ENCODE results near the gene ALDH1L2. TPM values are rescaled to one million over a fixed set of nuclear protein-coding genes. Genes with fewer than 3 reads are reported as not detected.

Gene ALDH1L2
- total RNA-seq, 1 donor: 55.4 TPM

GRCh38 chr12:104998423-104999346, 85.6 kb downstream of the ALDH1L2 start:
- Histone ChIP-seq H4K20me1 (ENCODE audit: insufficient read depth, low read length) (peaks cover 3% of the 10 kb centered on the region), H3K9me3 (ENCODE audit: low read depth, low read length) (no peaks in the 10 kb centered on the region), H3K27me3 (ENCODE audit: insufficient read depth, low read length) (no peaks in the 10 kb centered on the region), H3K4me3 (ENCODE audit: insufficient read depth, low read length) (no peak overlapping the region), H2AFZ (ENCODE audit: low read length) (no peak overlapping the region), H3K79me2 (ENCODE audit: insufficient read depth, low read length) (no peaks in the 10 kb centered on the region), H3K27ac (ENCODE audit: low read depth, low read length) (no peak overlapping the region), H3K4me2 (ENCODE audit: insufficient read depth, low read length) (no peak overlapping the region), H3K36me3 (ENCODE audit: insufficient read depth, low read length) (peaks cover 13% of the 10 kb centered on the region), H3K4me1 (ENCODE audit: insufficient read depth, low read length) (no peaks in the 10 kb centered on the region)
- DNase-seq (ENCODE audit: insufficient read length, low spot score, missing footprints): peak; percentile 31
- TF ChIP-seq CTCF (IDR thresholded peaks at IDR 0.05; ENCODE audit: extremely low read depth, low read depth, low read length): no peak

GRCh38 chr12:104997541-104997940, 86.7 kb downstream of the ALDH1L2 start:
- DNase-seq (ENCODE audit: insufficient read length, low spot score, missing footprints): no peak
- no peaks in the 10 kb centered on the region for H3K9me3 ChIP-seq (ENCODE audit: low read depth, low read length)
- H3K36me3 ChIP-seq (ENCODE audit: insufficient read depth, low read length): peaks cover 17% of the 10 kb centered on the region
- no peak overlapping the region for H2AFZ ChIP-seq (ENCODE audit: low read length)
- H3K27me3 ChIP-seq (ENCODE audit: insufficient read depth, low read length): no peaks in the 10 kb centered on the region
- no peaks in the 10 kb centered on the region for H3K79me2 ChIP-seq (ENCODE audit: insufficient read depth, low read length)
- no peak for TF ChIP-seq CTCF (IDR thresholded peaks at IDR 0.05; ENCODE audit: extremely low read depth, low read depth, low read length)
- H3K4me3 ChIP-seq (ENCODE audit: insufficient read depth, low read length): no peak overlapping the region
- no peaks in the 10 kb centered on the region for H3K4me1 ChIP-seq (ENCODE audit: insufficient read depth, low read length)
- H4K20me1 ChIP-seq (ENCODE audit: insufficient read depth, low read length): peaks cover 3% of the 10 kb centered on the region
- H3K27ac ChIP-seq (ENCODE audit: low read depth, low read length): no peak overlapping the region
- no peak overlapping the region for H3K4me2 ChIP-seq (ENCODE audit: insufficient read depth, low read length)

- Histone ChIP-seq H3K4me3 (ENCODE audit: insufficient read depth, low read length) (no peak overlapping the region), H4K20me1 (ENCODE audit: insufficient read depth, low read length) (peaks cover 3% of the 10 kb centered on the region), H3K79me2 (ENCODE audit: insufficient read depth, low read length) (peaks cover 9% of the 10 kb centered on the region), H3K27me3 (ENCODE audit: insufficient read depth, low read length) (no peaks in the 10 kb centered on the region), H2AFZ (ENCODE audit: low read length) (no peak overlapping the region), H3K9me3 (ENCODE audit: low read depth, low read length) (no peaks in the 10 kb centered on the region), H3K4me1 (ENCODE audit: insufficient read depth, low read length) (no peaks in the 10 kb centered on the region), H3K36me3 (ENCODE audit: insufficient read depth, low read length) (peaks cover 40% of the 10 kb centered on the region), H3K27ac (ENCODE audit: low read depth, low read length) (no peak overlapping the region), H3K4me2 (ENCODE audit: insufficient read depth, low read length) (no peak overlapping the region)
- TF ChIP-seq CTCF (IDR thresholded peaks at IDR 0.05; ENCODE audit: extremely low read depth, low read depth, low read length): no peak
- peak; percentile 72 for DNase-seq (ENCODE audit: insufficient read length, low spot score, missing footprints)
Observed at GRCh38 chr12:104994336-104994735, 89.9 kb downstream of the ALDH1L2 start.

GRCh38 chr12:104991565-104992128, 92.6 kb downstream of the ALDH1L2 start:
- H4K20me1 ChIP-seq (ENCODE audit: insufficient read depth, low read length): no peaks in the 10 kb centered on the region
- no peak overlapping the region for H2AFZ ChIP-seq (ENCODE audit: low read length)
- no peak for DNase-seq (ENCODE audit: insufficient read length, low spot score, missing footprints)
- H3K9me3 ChIP-seq (ENCODE audit: low read depth, low read length): no peaks in the 10 kb centered on the region
- no peak for TF ChIP-seq CTCF (IDR thresholded peaks at IDR 0.05; ENCODE audit: extremely low read depth, low read depth, low read length)
- H3K27me3 ChIP-seq (ENCODE audit: insufficient read depth, low read length): no peaks in the 10 kb centered on the region
- peaks cover 13% of the 10 kb centered on the region for H3K4me1 ChIP-seq (ENCODE audit: insufficient read depth, low read length)
- no peak overlapping the region for H3K4me2 ChIP-seq (ENCODE audit: insufficient read depth, low read length)
- no peak overlapping the region for H3K27ac ChIP-seq (ENCODE audit: low read depth, low read length)
- peaks cover 26% of the 10 kb centered on the region for H3K79me2 ChIP-seq (ENCODE audit: insufficient read depth, low read length)
- no peak overlapping the region for H3K4me3 ChIP-seq (ENCODE audit: insufficient read depth, low read length)
- peaks cover 42% of the 10 kb centered on the region for H3K36me3 ChIP-seq (ENCODE audit: insufficient read depth, low read length)

Measured in osteoblast (primary cell).